Trophoblast cell (in vitro differentiated cells and primary cell): ENCODE results near the gene FLNC.

Experiments
- DNase-seq, 2 donors: peaks; one replicate each; pipeline ENCODE4 v3.0.0-alpha.2; 2016
- H2AFZ ChIP-seq: 2 replicates; pipeline ENCODE4 v1.6.1; 2013; ENCODE audit warnings: low read length, moderate library complexity, mild to moderate bottlenecking; ENCODE audit not compliant: insufficient read depth, poor library complexity
- H2AK5ac ChIP-seq: 2 replicates; pipeline ENCODE4 v1.6.1; 2013; ENCODE audit warnings: mild to moderate bottlenecking, low read length
- H2BK120ac ChIP-seq: 2 replicates; pipeline ENCODE4 v1.6.1; 2013; ENCODE audit warnings: low read length, mild to moderate bottlenecking, moderate library complexity; ENCODE audit not compliant: insufficient read depth, poor library complexity
- H2BK12ac ChIP-seq: 2 replicates; pipeline ENCODE4 v1.6.1; 2013; ENCODE audit warnings: mild to moderate bottlenecking, low read length, moderate library complexity
- H2BK5ac ChIP-seq: 2 replicates; pipeline ENCODE4 v1.6.1; 2013; ENCODE audit warnings: low read length, low read depth, moderate library complexity, mild to moderate bottlenecking; ENCODE audit not compliant: poor library complexity
- H3K14ac ChIP-seq: 2 replicates; pipeline ENCODE4 v1.6.1; 2013; ENCODE audit warnings: mild to moderate bottlenecking, low read length
- H3K18ac ChIP-seq: 2 replicates; pipeline ENCODE4 v1.6.1; 2013; ENCODE audit warnings: mild to moderate bottlenecking, low read length
- H3K23ac ChIP-seq: 2 replicates; pipeline ENCODE4 v1.6.1; 2013; ENCODE audit warnings: low read length
- H3K27ac ChIP-seq: 2 replicates; pipeline ENCODE4 v1.5.1; 2013; ENCODE audit warnings: low read depth, mild to moderate bottlenecking, inconsistent platforms, low read length, moderate library complexity
- H3K27me3 ChIP-seq: 2 replicates; pipeline ENCODE4 v1.6.1; 2013; ENCODE audit warnings: inconsistent platforms, mild to moderate bottlenecking, low read length, moderate library complexity; ENCODE audit not compliant: insufficient read depth
- H3K36me3 ChIP-seq, 2 experiments: 1 replicate in 1 of 2; 2 replicates in 1 of 2; pipeline ENCODE4 v1.6.1; 2013; ENCODE audit warnings: low read length in 2 of 2, mild to moderate bottlenecking in 2 of 2, moderate library complexity in 1 of 2; ENCODE audit not compliant: insufficient read depth in 2 of 2, control insufficient read depth in 1 of 2
- H3K4ac ChIP-seq: 2 replicates; pipeline ENCODE4 v1.6.1; 2013; ENCODE audit warnings: low read depth, mild to moderate bottlenecking, low read length, moderate library complexity
- H3K4me1 ChIP-seq, 2 experiments: 1 replicate in 1 of 2; 2 replicates in 1 of 2; pipeline ENCODE4 v1.6.1; 2013; ENCODE audit warnings: low read length in 2 of 2, mild to moderate bottlenecking in 2 of 2, moderate library complexity in 1 of 2; ENCODE audit not compliant: insufficient read depth in 2 of 2, control insufficient read depth in 1 of 2
- H3K4me2 ChIP-seq: 2 replicates; pipeline ENCODE4 v1.6.1; 2013; ENCODE audit warnings: inconsistent platforms, mild to moderate bottlenecking, low read length, moderate library complexity
- H3K4me3 ChIP-seq: 2 replicates; pipeline ENCODE4 v1.5.1; 2013; ENCODE audit warnings: mild to moderate bottlenecking, low read depth, low read length, inconsistent platforms
- H3K79me1 ChIP-seq: one replicate; pipeline ENCODE4 v1.6.1; 2013; ENCODE audit warnings: low read length
- H3K79me2 ChIP-seq: 2 replicates; pipeline ENCODE4 v1.6.1; 2013; ENCODE audit warnings: low read length, mild to moderate bottlenecking; ENCODE audit not compliant: control insufficient read depth, insufficient read depth, poor library complexity
- H3K9ac ChIP-seq: 2 replicates; pipeline ENCODE4 v1.6.1; 2013; ENCODE audit warnings: mild to moderate bottlenecking, low read length
- H3K9me3 ChIP-seq: 2 replicates; pipeline ENCODE4 v1.6.1; 2013; ENCODE audit warnings: low read depth, mild to moderate bottlenecking, control low read depth, inconsistent platforms, low read length; ENCODE audit not compliant: insufficient read depth
- H4K12ac ChIP-seq: 2 replicates; pipeline ENCODE4 v1.6.1; 2013; ENCODE audit warnings: low read depth, mild to moderate bottlenecking, low read length, moderate library complexity
- H4K8ac ChIP-seq: 2 replicates; pipeline ENCODE4 v1.6.1; 2013; ENCODE audit warnings: low read depth, mild to moderate bottlenecking, low read length, moderate library complexity
- H4K91ac ChIP-seq: one replicate; pipeline ENCODE4 v1.6.1; 2013; ENCODE audit warnings: low read depth, mild to moderate bottlenecking, low read length, moderate library complexity
- WGBS: extraction: QIAGEN DNeasy Blood & Tissue Kit; methylation state at CpG from one replicate; pipeline ENCODE4 v1.1.7; 2013; ENCODE audit warnings: missing lambda C conversion rate; ENCODE audit not compliant: insufficient read length, insufficient coverage; ENCODE audit errors: extremely low coverage; 5-methylcytosine and 5-hydroxymethylcytosine counted together

The FLNC gene

GRCh38 chr7:128855559-128855958 lies 25.4 kb downstream of the FLNC start:
- Histone ChIP-seq H2BK12ac (no peak overlapping the region), H2AK5ac (no peak overlapping the region), H3K23ac (no peak overlapping the region), H3K9ac (no peak overlapping the region), H3K18ac (no peak overlapping the region), H3K36me3 (peaks cover 78% of the 10 kb centered on the region in 2 experiments), H4K12ac (no peak overlapping the region), H3K14ac (no peak overlapping the region), H3K4ac (no peak overlapping the region), H2AFZ (no peak overlapping the region), H3K27ac (no peak overlapping the region), H3K79me1 (no peaks in the 10 kb centered on the region), H3K4me2 (no peak overlapping the region), H4K91ac (no peak overlapping the region), H3K79me2 (no peaks in the 10 kb centered on the region), H2BK5ac (no peak overlapping the region), H3K4me3 (no peak overlapping the region), H3K9me3 (no peaks in the 10 kb centered on the region), H2BK120ac (no peak overlapping the region), H3K27me3 (no peaks in the 10 kb centered on the region), H3K4me1 (no peaks in the 10 kb centered on the region), H4K8ac (no peak overlapping the region)
- no peak for DNase-seq
- WGBS, result no CpG with 5 or more reads among the region's 3 CpGs

- no CpG with 5 or more reads among the region's 17 CpGs for WGBS
- H3K18ac ChIP-seq, result no peak overlapping the region
- DNase-seq, result no peak
- H3K79me2 ChIP-seq, result no peaks in the 10 kb centered on the region
- no peak overlapping the region for H4K12ac ChIP-seq
- H3K4me2 ChIP-seq, result no peak overlapping the region
- no peaks in the 10 kb centered on the region for H3K9me3 ChIP-seq
- no peaks in the 10 kb centered on the region for H3K79me1 ChIP-seq
- no peak overlapping the region for H2BK5ac ChIP-seq
- H3K4ac ChIP-seq, result no peak overlapping the region
- no peak overlapping the region for H2BK120ac ChIP-seq
- H3K14ac ChIP-seq, result no peak overlapping the region
- no peak overlapping the region for H2AK5ac ChIP-seq
- H2AFZ ChIP-seq, result no peak overlapping the region
- H3K4me3 ChIP-seq, result no peak overlapping the region
- H3K27ac ChIP-seq, result no peak overlapping the region
- no peak overlapping the region for H3K23ac ChIP-seq
- peaks cover 72% of the 10 kb centered on the region in 2 experiments for H3K36me3 ChIP-seq
- H4K8ac ChIP-seq, result no peak overlapping the region
- no peak overlapping the region for H4K91ac ChIP-seq
- no peak overlapping the region for H2BK12ac ChIP-seq
- no peaks in the 10 kb centered on the region for H3K4me1 ChIP-seq
- no peaks in the 10 kb centered on the region for H3K27me3 ChIP-seq
- H3K9ac ChIP-seq, result no peak overlapping the region
These were observed 26.0 kb downstream of the FLNC start for GRCh38 chr7:128856001-128856718.

- Histone ChIP-seq H3K4me2 (no peak overlapping the region), H3K79me2 (peaks cover 4% of the 10 kb centered on the region), H4K91ac (no peak overlapping the region), H3K4ac (no peak overlapping the region), H3K79me1 (peaks cover 8% of the 10 kb centered on the region), H4K12ac (no peak overlapping the region), H3K27ac (no peak overlapping the region), H2AK5ac (no peak overlapping the region), H3K9me3 (no peaks in the 10 kb centered on the region), H3K36me3 (peaks cover 49 to 50% of the 10 kb centered on the region in 2 experiments), H3K4me3 (no peak overlapping the region), H3K27me3 (no peaks in the 10 kb centered on the region), H3K18ac (no peak overlapping the region), H2BK5ac (no peak overlapping the region), H2AFZ (no peak overlapping the region), H3K23ac (no peak overlapping the region), H3K4me1 (peaks cover 2 to 3% of the 10 kb centered on the region in 2 experiments), H3K9ac (no peak overlapping the region), H2BK120ac (no peak overlapping the region), H4K8ac (no peak overlapping the region), H2BK12ac (no peak overlapping the region), H3K14ac (no peak overlapping the region)
- WGBS, result no CpG with 5 or more reads among the region's 18 CpGs
- no peak for DNase-seq
These were observed 28.4 kb downstream of the FLNC start for GRCh38 chr7:128858380-128859231.

GRCh38 chr7:128859232-128860157 lies 29.3 kb downstream of the FLNC start:
- Histone ChIP-seq H3K9ac (no peak overlapping the region), H3K36me3 (peaks cover 40 to 41% of the 10 kb centered on the region in 2 experiments), H4K91ac (no peak overlapping the region), H2BK12ac (no peak overlapping the region), H3K18ac (no peak overlapping the region), H2BK5ac (no peak overlapping the region), H3K27me3 (no peaks in the 10 kb centered on the region), H4K12ac (no peak overlapping the region), H3K4me3 (no peak overlapping the region), H3K9me3 (no peaks in the 10 kb centered on the region), H3K23ac (no peak overlapping the region), H3K4me1 (peaks cover 2 to 4% of the 10 kb centered on the region in 2 experiments), H3K79me1 (peaks cover 8% of the 10 kb centered on the region), H4K8ac (no peak overlapping the region), H3K4ac (no peak overlapping the region), H3K4me2 (no peak overlapping the region), H2AK5ac (no peak overlapping the region), H3K79me2 (peaks cover 4% of the 10 kb centered on the region), H3K14ac (no peak overlapping the region), H2AFZ (no peak overlapping the region), H2BK120ac (no peak overlapping the region), H3K27ac (no peak overlapping the region)
- DNase-seq, result no peak
- no CpG with 5 or more reads among the region's 12 CpGs for WGBS
